OCI-LY7 (cell line): ENCODE measurements around the gene PDE8B. TPM values are rescaled to one million over a fixed set of nuclear protein-coding genes. Genes with fewer than 3 reads are reported as not detected.
"Not testable (repeated sequence)": the region's sequence is repeated elsewhere in the genome, so short reads cannot be mapped to it uniquely, and the experiment has no call there.

Experiments
- BruUV-seq: library from RNA; stranded (reverse); fragments of 400-500 nt; replicated peaks from 2 replicates; lab custom pipeline; 2021; lab: Mats Ljungman, UMichigan
- CTCF ChIA-PET: fragments of 300-600 bp; sonication (Branson Sonifier 250); formaldehyde crosslinking; loops from one replicate; lab custom pipeline; 2022; ENCODE audit warnings: antibody characterized with exemption; ENCODE audit not compliant: unreplicated experiment; lab: Charles Lee
- POLR2A ChIA-PET: fragments of 300-600 bp; sonication (Branson Sonifier 250); formaldehyde crosslinking; loops from one replicate; lab custom pipeline; 2022; ENCODE audit warnings: antibody characterized with exemption; lab: Charles Lee
- DNase-seq: peaks from one replicate; pipeline ENCODE4 v3.0.0-alpha.2; 2015; ENCODE audit warnings: low spot score
- H2AFZ ChIP-seq: fragments of 200-600 bp; sonication (generic), shearing (Covaris generic); 2 replicates; pipeline ENCODE4 v1.6.1; 2014; ENCODE audit warnings: mild to moderate bottlenecking, antibody characterized with exemption, low read length, moderate library complexity
- H3K27ac ChIP-seq: fragments of 200-600 bp; sonication (generic); 2 replicates; pipeline ENCODE4 v1.5.1; 2014; ENCODE audit warnings: mixed run types, low read depth, mild to moderate bottlenecking, moderate library complexity, low read length, inconsistent platforms; ENCODE audit not compliant: poor library complexity, severe bottlenecking
- H3K36me3 ChIP-seq: fragments of 200-600 bp; sonication (generic); 2 replicates; pipeline ENCODE4 v1.6.1; 2014; ENCODE audit warnings: mild to moderate bottlenecking, antibody characterized with exemption, low read length, moderate library complexity, mixed read lengths; ENCODE audit not compliant: insufficient read depth
- H3K4me1 ChIP-seq: fragments of 200-600 bp; sonication (generic); 2 replicates; pipeline ENCODE4 v1.5.1; 2014; ENCODE audit warnings: mild to moderate bottlenecking, low read length; ENCODE audit not compliant: insufficient read depth, poor library complexity, severe bottlenecking
- H3K4me2 ChIP-seq: fragments of 200-600 bp; sonication (generic); 2 replicates; pipeline ENCODE4 v1.6.1; 2014; ENCODE audit warnings: mild to moderate bottlenecking, low read length
- H3K4me3 ChIP-seq: fragments of 200-600 bp; sonication (generic); 2 replicates; pipeline ENCODE4 v1.5.1; 2014; ENCODE audit warnings: mild to moderate bottlenecking, low read depth, low read length; ENCODE audit not compliant: poor library complexity, severe bottlenecking
- H3K79me2 ChIP-seq: fragments of 200-600 bp; sonication (generic); 2 replicates; pipeline ENCODE4 v1.6.1; 2016; ENCODE audit warnings: low read depth, mild to moderate bottlenecking, low read length, moderate library complexity, mixed read lengths; ENCODE audit not compliant: insufficient read depth
- H3K9me2 ChIP-seq: fragments of 200-600 bp; sonication (generic); 2 replicates; pipeline ENCODE4 v1.6.1; 2016; ENCODE audit warnings: mild to moderate bottlenecking, low read length, mixed read lengths; ENCODE audit not compliant: insufficient read depth
- H3K9me3 ChIP-seq: fragments of 200-600 bp; sonication (generic); 2 replicates; pipeline ENCODE4 v1.6.1; 2014; ENCODE audit warnings: mild to moderate bottlenecking, mixed run types, low read length, mixed read lengths
- H4K20me1 ChIP-seq: fragments of 200-600 bp; sonication (generic); 2 replicates; pipeline ENCODE4 v1.6.1; 2014; ENCODE audit warnings: mild to moderate bottlenecking, antibody characterized with exemption, low read length, moderate library complexity, mixed read lengths; ENCODE audit not compliant: insufficient read depth
- CTCF ChIP-seq: fragments of 200-600 bp; sonication (generic); conservative IDR thresholded peaks from 2 replicates; pipeline ENCODE4 v1.5.1; 2014; ENCODE audit warnings: mild to moderate bottlenecking, antibody characterized with exemption, low read length, moderate library complexity, mixed read lengths
- EZH2phosphoT487 ChIP-seq: fragments of 200-600 bp; sonication (generic); IDR thresholded peaks from 2 replicates; pipeline ENCODE4 v1.6.1; 2018; ENCODE audit warnings: low read depth, borderline replicate concordance, mild to moderate bottlenecking, mixed run types, antibody characterized with exemption, low read length, moderate library complexity, mixed read lengths
- intact Hi-C: fragments of 100-400 bp; cut with micrococcal nuclease; formaldehyde crosslinking; loops from one replicate; pipeline ENCODE4 v1.10.0; 2022; ENCODE audit not compliant: unreplicated experiment
- total RNA-seq, 2 experiments: library from RNA; depleted of rRNA in 1 of 2; stranded (reverse); fragments of >200 nt in 1 of 2; shearing (Covaris generic) in 1 of 2; gene quantifications; 2 replicates each; pipeline ENCODE4 v1.2.3, GENCODE V29; 2014 to 2022

The PDE8B gene
- total RNA-seq, 2 experiments from 2014 or later = 0.21 to 0.22 TPM

GRCh38 chr5:77463905-77464304 lies 253.4 kb downstream of the PDE8B start:
- H4K20me1 ChIP-seq = no peaks in the 10 kb centered on the region
- TF ChIP-seq CTCF = no peak
- TF ChIP-seq EZH2phosphoT487 = no peak
- no TSS peak for BruUV-seq
- H3K36me3 ChIP-seq = peaks cover 39% of the 10 kb centered on the region
- H3K79me2 ChIP-seq = no peaks in the 10 kb centered on the region; the same call in 1 of the 2 replicates
- H3K4me3 ChIP-seq = no peak overlapping the region
- no peak overlapping the region for H3K4me2 ChIP-seq
- intact Hi-C loops = no loop called here
- DNase-seq = no peak
- no peaks in the 10 kb centered on the region for H3K9me2 ChIP-seq
- ChIA-PET POLR2A (interaction anchor here (0.6 to 1.0 kb wide), 4 partner anchors 11 to 887 kb away, joined by 3 to 7 read pairs (median 3); no protein-coding TSS in a partner anchor), CTCF (no interaction called here)
- no peak overlapping the region for H3K27ac ChIP-seq
- H2AFZ ChIP-seq = no peak overlapping the region
- no peaks in the 10 kb centered on the region for H3K4me1 ChIP-seq
- H3K9me3 ChIP-seq = no peaks in the 10 kb centered on the region

- intact Hi-C loops, H3K27ac ChIP-seq, H4K20me1 ChIP-seq, H2AFZ ChIP-seq, H3K79me2 ChIP-seq, H3K9me2 ChIP-seq, DNase-seq, CTCF ChIA-PET, H3K4me1 ChIP-seq, H3K9me3 ChIP-seq, H3K4me2 ChIP-seq, BruUV-seq, H3K4me3 ChIP-seq: not testable (repeated sequence)
- H3K36me3 ChIP-seq = peaks cover 27% of the 10 kb centered on the region
- POLR2A ChIA-PET = interaction anchor here (1.1 kb wide), 1 partner anchor 9 kb away, joined by 4 read pairs; no protein-coding TSS in a partner anchor
Observed at GRCh38 chr5:77468875-77469274, 258.4 kb downstream of the PDE8B start.

- H3K4me2 ChIP-seq, DNase-seq, BruUV-seq, H3K79me2 ChIP-seq, POLR2A ChIA-PET, H2AFZ ChIP-seq, H3K9me3 ChIP-seq, H3K9me2 ChIP-seq, H4K20me1 ChIP-seq, H3K4me3 ChIP-seq, H3K4me1 ChIP-seq, H3K27ac ChIP-seq, H3K36me3 ChIP-seq, intact Hi-C loops, CTCF ChIA-PET: not testable (repeated sequence)
Observed at GRCh38 chr5:77475041-77475440, 264.6 kb downstream of the PDE8B start.

Other genes starting within 250 kb of the PDE8B start
- gene AGGF1, start 180.3 kb upstream of the PDE8B start, total RNA-seq (2014; rRNA removed; shearing (Covaris generic)) = 18.5 and 19.3 TPM in 2 replicates
- gene AGGF1, start 180.3 kb upstream of the PDE8B start, total RNA-seq (2022) = 32.2 and 33.6 TPM in 2 replicates
- 1.2 and 3.6 TPM in 2 replicates for gene ZBED3, start 123.4 kb upstream of the PDE8B start, total RNA-seq (2014; rRNA removed; shearing (Covaris generic))
- gene ZBED3, start 123.4 kb upstream of the PDE8B start, total RNA-seq (2022) = 12.6 and 13.2 TPM in 2 replicates